Naive thymus-derived CD4-positive, alpha-beta T cell (primary cell): Measurements from ENCODE around the gene NAALADL2. TPM values are rescaled to one million over a fixed set of nuclear protein-coding genes. Genes with fewer than 3 reads are reported as not detected.

ENCODE experiments used
- ATAC-seq: fragments of 150-1000 bp; cut with Tn5 transposase; 2 replicates; pipeline ENCODE4 v1.10.0; 2021; ENCODE audit warnings: mild to moderate bottlenecking, moderate library complexity
- CTCF ChIA-PET: fragments of 350-600 bp; sonication (Branson Sonifier 250); formaldehyde crosslinking; loops from one replicate; lab custom pipeline; 2021; ENCODE audit warnings: antibody characterized with exemption; lab: Charles Lee
- POLR2A ChIA-PET: fragments of 350-600 bp; sonication (Branson Sonifier 250); formaldehyde crosslinking; loops from one replicate; lab custom pipeline; 2021; ENCODE audit warnings: antibody characterized with exemption, inconsistent platforms; lab: Charles Lee
- DNase-seq, 9 donors: peaks; one replicate each; pipeline versions ENCODE4 v3.0.0 to v3.0.0-alpha.2; 2020 to 2022; ENCODE audit warnings: mixed read lengths in 1 of 9
- H3K27ac ChIP-seq: one replicate; pipeline ENCODE4 v1.7.0; 2013; ENCODE audit warnings: mild to moderate bottlenecking, low read depth, low read length, moderate library complexity
- H3K27me3 ChIP-seq, 2 donors: one replicate each; pipeline ENCODE4 v1.7.0; 2013; ENCODE audit warnings: low read length in 2 of 2, mild to moderate bottlenecking in 2 of 2, moderate library complexity in 2 of 2; ENCODE audit not compliant: control insufficient read depth in 2 of 2, insufficient read depth in 2 of 2
- H3K36me3 ChIP-seq, 3 experiments: 1 replicate in 2 of 3; 2 replicates in 1 of 3; pipeline ENCODE4 v1.7.0; 2013; ENCODE audit warnings: low read length in 3 of 3, mild to moderate bottlenecking in 3 of 3, moderate library complexity in 1 of 3; ENCODE audit not compliant: insufficient read depth in 3 of 3, control insufficient read depth in 2 of 3
- H3K4me1 ChIP-seq, 2 donors: one replicate each; pipeline ENCODE4 v1.7.0; 2013; ENCODE audit warnings: low read length in 2 of 2, mild to moderate bottlenecking in 2 of 2, moderate library complexity in 1 of 2; ENCODE audit not compliant: control insufficient read depth in 2 of 2, insufficient read depth in 2 of 2
- H3K4me3 ChIP-seq: 2 replicates; pipeline ENCODE4 v1.7.0; 2013; ENCODE audit warnings: mild to moderate bottlenecking, low read length
- H3K9me3 ChIP-seq, 3 experiments: 1 replicate in 2 of 3; 2 replicates in 1 of 3; pipeline ENCODE4 v1.7.0; 2013; ENCODE audit warnings: low read length in 3 of 3; ENCODE audit not compliant: control insufficient read depth in 2 of 3
- H3K27ac Mint-ChIP-seq, 9 donors: one replicate each; pipeline ENCODE4 v1.8.0; 2020 to 2022; ENCODE audit warnings: mixed read lengths in 9 of 9, mild to moderate bottlenecking in 8 of 9, moderate library complexity in 5 of 9, inconsistent platforms in 2 of 9
- H3K27me3 Mint-ChIP-seq, 5 donors: one replicate each; pipeline ENCODE4 v1.8.0; 2021 to 2022; ENCODE audit warnings: mixed read lengths in 5 of 5, mild to moderate bottlenecking in 1 of 5
- H3K36me3 Mint-ChIP-seq, 5 donors: one replicate each; pipeline ENCODE4 v1.8.0; 2020 to 2022; ENCODE audit warnings: mixed read lengths in 5 of 5, mild to moderate bottlenecking in 3 of 5, inconsistent platforms in 1 of 5
- H3K4me1 Mint-ChIP-seq, 7 donors: one replicate each; pipeline ENCODE4 v1.8.0; 2020 to 2022; ENCODE audit warnings: mixed read lengths in 7 of 7, mild to moderate bottlenecking in 3 of 7, inconsistent platforms in 1 of 7
- H3K4me3 Mint-ChIP-seq, 10 donors: one replicate each; pipeline ENCODE4 v1.8.0; 2020 to 2022; ENCODE audit warnings: mild to moderate bottlenecking in 10 of 10, mixed read lengths in 10 of 10, moderate library complexity in 6 of 10, inconsistent platforms in 2 of 10
- H3K9me3 Mint-ChIP-seq, 11 donors: one replicate each; pipeline ENCODE4 v1.8.0; 2020 to 2022; ENCODE audit warnings: mixed read lengths in 11 of 11, mild to moderate bottlenecking in 4 of 11, inconsistent platforms in 1 of 11, moderate library complexity in 1 of 11
- intact Hi-C, 2 donors: fragments of 100-400 bp; cut with micrococcal nuclease; formaldehyde crosslinking; loops; one replicate each; pipeline ENCODE4 v1.15.1; 2023
- polyA plus RNA-seq, 2 donors: library from polyadenylated mRNA; unstranded; fragments of 300-500 nt; fragmentation: Illumina TruSeq; gene quantifications; one replicate each; pipeline ENCODE4 v1.2.3, GENCODE V29; 2021
- total RNA-seq, 6 experiments: library from RNA in 5 of 6; stranded (reverse) in 5 of 6; gene quantifications; 1 replicate in 5 of 6; 2 replicates in 1 of 6; pipeline ENCODE4 v1.2.3 and lab custom pipeline; 2021 to 2026

Gene NAALADL2
- total and polyA plus RNA-seq, 7 experiments from 2014 or later: 0.76 to 1.4 TPM; not detected in 5

- Mint-ChIP-seq H3K27ac (no peak overlapping the region), H3K4me1 (no peaks in the 10 kb centered on the region), H3K27me3 (no peaks in the 10 kb centered on the region), H3K9me3 (no peaks in the 10 kb centered on the region), H3K4me3 (no peak overlapping the region), H3K36me3 (no peaks in the 10 kb centered on the region)
- intact Hi-C loops: no loop called here
- Histone ChIP-seq H3K27me3 (no peaks in the 10 kb centered on the region), H3K27ac (no peak overlapping the region), H3K9me3 (no peaks in the 10 kb centered on the region), H3K36me3 (no peaks in the 10 kb centered on the region), H3K4me3 (no peak overlapping the region), H3K4me1 (no peaks in the 10 kb centered on the region)
- DNase-seq: no peak
- ChIA-PET CTCF (no interaction called here), POLR2A (no interaction called here)
- no peak for ATAC-seq
Observed at GRCh38 chr3:175091426-175092114, 232.4 kb downstream of the NAALADL2 start.

- no peaks in the 10 kb centered on the region for H3K27me3 ChIP-seq
- no peak overlapping the region for H3K4me3 ChIP-seq
- H3K9me3 Mint-ChIP-seq: no peaks in the 10 kb centered on the region
- CTCF ChIA-PET: no interaction called here
- no peaks in the 10 kb centered on the region for H3K27me3 Mint-ChIP-seq
- DNase-seq (no peak), ATAC-seq (no peak)
- H3K36me3 Mint-ChIP-seq: no peaks in the 10 kb centered on the region
- no peak overlapping the region for H3K27ac ChIP-seq
- no peak overlapping the region for H3K4me3 Mint-ChIP-seq
- no peaks in the 10 kb centered on the region for H3K36me3 ChIP-seq
- no peaks in the 10 kb centered on the region for H3K9me3 ChIP-seq
- no peaks in the 10 kb centered on the region for H3K4me1 Mint-ChIP-seq
- H3K4me1 ChIP-seq: no peaks in the 10 kb centered on the region
- intact Hi-C loops: no loop called here
- POLR2A ChIA-PET: no interaction called here
- no peak overlapping the region for H3K27ac Mint-ChIP-seq
Observed at GRCh38 chr3:175093748-175094147, 234.6 kb downstream of the NAALADL2 start.

DNA sequence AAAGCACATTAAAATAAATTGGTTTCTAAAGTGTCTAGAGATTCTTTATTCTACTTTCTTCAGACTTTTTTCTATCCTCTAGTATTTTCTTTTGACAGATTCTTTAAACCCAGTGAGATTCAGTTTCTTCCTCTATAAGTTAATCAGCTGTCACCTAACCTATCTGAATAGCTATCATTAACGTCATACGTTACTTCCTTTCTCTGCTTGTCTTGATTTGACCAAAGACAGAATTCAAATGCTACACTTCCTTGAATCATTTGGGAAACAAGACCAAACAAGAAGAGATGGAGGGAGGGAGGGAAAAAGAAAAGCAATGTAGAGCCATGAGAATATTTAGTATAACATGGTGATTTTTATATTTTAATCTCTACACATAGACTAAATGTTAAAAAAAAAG, 235.2 kb downstream of the NAALADL2 start:
- H3K27ac Mint-ChIP-seq: no peak overlapping the region
- Histone ChIP-seq H3K4me3 (no peak overlapping the region), H3K4me1 (no peaks in the 10 kb centered on the region), H3K27ac (no peak overlapping the region), H3K36me3 (no peaks in the 10 kb centered on the region), H3K27me3 (no peaks in the 10 kb centered on the region), H3K9me3 (no peaks in the 10 kb centered on the region)
- ATAC-seq (no peak), DNase-seq (no peak)
- no peak overlapping the region for H3K4me3 Mint-ChIP-seq
- H3K9me3 Mint-ChIP-seq: no peaks in the 10 kb centered on the region
- ChIA-PET CTCF (no interaction called here), POLR2A (no interaction called here)
- H3K27me3 Mint-ChIP-seq: no peaks in the 10 kb centered on the region
- no peaks in the 10 kb centered on the region for H3K4me1 Mint-ChIP-seq
- intact Hi-C loops: no loop called here
- no peaks in the 10 kb centered on the region for H3K36me3 Mint-ChIP-seq

DNA sequence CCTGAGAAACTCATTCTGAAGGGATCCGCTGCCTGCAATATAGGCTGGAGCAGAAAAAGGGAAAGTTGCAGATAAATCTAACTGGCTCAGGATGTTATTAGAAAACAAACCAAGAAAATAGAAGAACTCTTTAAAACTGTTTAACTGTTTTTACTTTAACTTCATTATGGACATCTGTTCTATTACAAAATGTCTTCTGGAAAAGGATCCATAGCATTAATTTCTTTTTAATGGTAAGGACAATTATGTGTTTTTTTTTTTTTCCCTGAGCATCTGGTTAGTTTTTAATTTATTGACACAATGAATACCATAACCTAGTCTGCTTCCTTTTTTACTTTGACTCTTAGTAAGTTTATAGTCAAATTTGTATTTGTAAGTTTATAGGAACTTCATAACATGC, 239.5 kb downstream of the NAALADL2 start:
- Histone ChIP-seq H3K4me3 (no peak overlapping the region), H3K36me3 (no peaks in the 10 kb centered on the region), H3K4me1 (no peaks in the 10 kb centered on the region), H3K9me3 (no peaks in the 10 kb centered on the region), H3K27ac (no peak overlapping the region), H3K27me3 (no peaks in the 10 kb centered on the region)
- no peak for DNase-seq
- POLR2A ChIA-PET: no interaction called here
- no peak for ATAC-seq
- Mint-ChIP-seq H3K4me1 (no peaks in the 10 kb centered on the region), H3K4me3 (no peak overlapping the region), H3K9me3 (peaks cover 0 to 4% (median 0%) of the 10 kb centered on the region in 11 donors), H3K27me3 (no peaks in the 10 kb centered on the region), H3K36me3 (no peaks in the 10 kb centered on the region), H3K27ac (no peak overlapping the region)
- intact Hi-C loops: no loop called here
- CTCF ChIA-PET: no interaction called here

DNA sequence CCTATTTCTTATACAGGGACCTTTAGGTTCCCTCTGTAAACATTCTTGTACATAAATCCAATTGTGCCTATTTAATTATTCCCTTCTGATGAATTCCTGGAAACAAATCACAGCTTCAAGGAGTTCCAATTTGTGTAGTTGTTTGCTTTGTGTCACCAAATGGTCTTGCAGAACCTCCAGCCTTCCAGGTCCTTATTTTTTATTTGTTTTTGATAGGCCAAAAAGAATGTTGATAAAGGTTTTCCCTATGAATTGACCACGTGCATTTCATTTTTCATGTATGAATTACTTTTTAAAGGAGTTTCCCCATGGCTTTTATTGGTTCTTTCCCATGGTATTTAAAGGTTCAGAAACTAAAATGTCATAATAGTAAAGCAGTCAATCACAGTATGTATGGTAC, 243.0 kb downstream of the NAALADL2 start:
- Histone ChIP-seq H3K27me3 (no peaks in the 10 kb centered on the region), H3K4me3 (no peak overlapping the region), H3K27ac (no peak overlapping the region), H3K36me3 (no peaks in the 10 kb centered on the region), H3K9me3 (no peaks in the 10 kb centered on the region), H3K4me1 (no peaks in the 10 kb centered on the region)
- CTCF ChIA-PET: no interaction called here
- no peak for ATAC-seq
- Mint-ChIP-seq H3K9me3 (peaks cover 0 to 4% (median 0%) of the 10 kb centered on the region in 11 donors), H3K4me1 (no peaks in the 10 kb centered on the region), H3K36me3 (no peaks in the 10 kb centered on the region), H3K27me3 (no peaks in the 10 kb centered on the region), H3K27ac (no peak overlapping the region), H3K4me3 (no peak overlapping the region)
- no peak for DNase-seq
- POLR2A ChIA-PET: no interaction called here
- intact Hi-C loops: no loop called here

DNA sequence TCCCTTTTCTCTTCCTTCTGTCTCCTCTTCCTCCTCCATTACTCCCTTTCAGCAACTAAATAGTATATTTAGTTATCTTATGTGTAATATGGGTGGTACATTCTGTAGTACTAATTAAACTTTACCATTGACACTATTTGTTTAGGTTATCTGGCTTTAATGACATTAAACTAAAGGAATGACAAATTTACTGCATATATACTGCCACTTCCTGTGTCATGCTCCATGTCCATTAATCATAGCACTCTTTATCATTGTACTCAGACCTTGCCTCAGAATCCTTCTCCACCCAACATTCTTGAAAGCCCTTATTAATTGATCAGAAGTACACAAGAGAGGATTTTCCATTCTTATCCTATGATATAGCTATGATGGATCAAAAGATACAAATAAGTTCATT, 244.2 kb downstream of the NAALADL2 start:
- no peaks in the 10 kb centered on the region for H3K36me3 ChIP-seq
- no peak overlapping the region for H3K27ac Mint-ChIP-seq
- H3K9me3 ChIP-seq: no peaks in the 10 kb centered on the region
- peaks cover 0 to 4% (median 0%) of the 10 kb centered on the region in 11 donors for H3K9me3 Mint-ChIP-seq
- ChIA-PET POLR2A (no interaction called here), CTCF (no interaction called here)
- ATAC-seq (no peak), DNase-seq (no peak)
- no peaks in the 10 kb centered on the region for H3K4me1 Mint-ChIP-seq
- no peaks in the 10 kb centered on the region for H3K27me3 Mint-ChIP-seq
- H3K27ac ChIP-seq: no peak overlapping the region
- H3K4me3 ChIP-seq: no peak overlapping the region
- intact Hi-C loops: no loop called here
- no peaks in the 10 kb centered on the region for H3K36me3 Mint-ChIP-seq
- no peaks in the 10 kb centered on the region for H3K4me1 ChIP-seq
- H3K4me3 Mint-ChIP-seq: no peak overlapping the region
- no peaks in the 10 kb centered on the region for H3K27me3 ChIP-seq

DNA sequence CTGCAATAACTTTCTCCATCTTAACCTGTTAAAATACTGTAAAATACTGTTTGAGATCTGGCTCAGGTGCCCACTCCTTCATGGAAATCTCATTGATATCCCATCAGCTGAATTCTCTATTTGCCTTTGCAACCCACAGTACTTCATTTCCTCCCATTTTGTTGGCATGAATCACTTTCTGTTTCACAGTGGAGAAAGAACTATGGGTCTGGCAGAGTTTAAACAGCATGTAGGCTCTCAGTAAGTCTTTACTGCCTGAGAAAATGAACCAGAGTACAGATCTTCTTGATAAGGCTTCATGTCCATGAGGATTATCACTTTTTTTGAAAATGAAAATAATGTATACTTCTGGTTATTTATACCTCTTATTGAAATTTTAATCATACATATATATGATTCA, 245.9 kb downstream of the NAALADL2 start:
- no peaks in the 10 kb centered on the region for H3K9me3 ChIP-seq
- DNase-seq: no peak
- H3K27me3 ChIP-seq: no peaks in the 10 kb centered on the region
- ATAC-seq: no peak
- intact Hi-C loops: no loop called here
- POLR2A ChIA-PET: no interaction called here
- no peaks in the 10 kb centered on the region for H3K36me3 ChIP-seq
- no peak overlapping the region for H3K27ac ChIP-seq
- H3K4me1 Mint-ChIP-seq: no peaks in the 10 kb centered on the region
- H3K27me3 Mint-ChIP-seq: no peaks in the 10 kb centered on the region
- H3K4me3 Mint-ChIP-seq: no peak overlapping the region
- H3K4me1 ChIP-seq: no peaks in the 10 kb centered on the region
- no peak overlapping the region for H3K27ac Mint-ChIP-seq
- CTCF ChIA-PET: no interaction called here
- H3K9me3 Mint-ChIP-seq: peaks cover 0 to 4% (median 0%) of the 10 kb centered on the region in 11 donors
- H3K4me3 ChIP-seq: no peak overlapping the region
- no peaks in the 10 kb centered on the region for H3K36me3 Mint-ChIP-seq
